Measurements from ENCODE around the gene GID8.

The GID8 gene

GRCh38 chr20:62971211-62971949 lies 33.4 kb downstream of the GID8 start:
- DNase-seq = no peak

- DNase-seq = peak; percentile 90
These were observed 34.2 kb downstream of the GID8 start for GRCh38 chr20:62971950-62972844.

- DNase-seq = no peak
These were observed 35.1 kb downstream of the GID8 start for GRCh38 chr20:62972845-62973745.

GRCh38 chr20:62975251-62975760 lies 37.4 kb downstream of the GID8 start:
- no peak for DNase-seq

- no peak for DNase-seq
These were observed 38.0 kb downstream of the GID8 start for GRCh38 chr20:62975812-62976508.

GRCh38 chr20:62976886-62977285 lies 38.9 kb downstream of the GID8 start:
- DNase-seq = no peak

- peak; percentile 63 for DNase-seq
These were observed 39.9 kb downstream of the GID8 start for GRCh38 chr20:62977613-62978560.

GRCh38 chr20:62978561-62978943 lies 40.6 kb downstream of the GID8 start:
- DNase-seq = no peak

- DNase-seq = no peak
These were observed 41.4 kb downstream of the GID8 start for GRCh38 chr20:62979310-62979709.

- no peak for DNase-seq
These were observed 42.0 kb downstream of the GID8 start for GRCh38 chr20:62979876-62980373.

GRCh38 chr20:62980380-62980960 lies 42.5 kb downstream of the GID8 start:
- no peak for DNase-seq

- DNase-seq = no peak
These were observed 43.0 kb downstream of the GID8 start for GRCh38 chr20:62980970-62981369.

GRCh38 chr20:62982124-62983075 lies 44.5 kb downstream of the GID8 start:
- DNase-seq = no peak

GRCh38 chr20:62983210-62983609 lies 45.3 kb downstream of the GID8 start:
- no peak for DNase-seq

GRCh38 chr20:62984666-62985443 lies 46.9 kb downstream of the GID8 start:
- DNase-seq = no peak

- DNase-seq = no peak
These were observed 47.5 kb downstream of the GID8 start for GRCh38 chr20:62985444-62985778.

- no peak for DNase-seq
These were observed 48.4 kb downstream of the GID8 start for GRCh38 chr20:62986257-62986800.

- no peak for DNase-seq
These were observed 49.2 kb downstream of the GID8 start for GRCh38 chr20:62987114-62987513.

Measured in stimulated activated CD4-positive, alpha-beta T cell treated with anti-CD3 and anti-CD28 coated beads, Interleukin-2, amount 100 ng/mL, for 48 hours (primary cell).